K562 (cell line): ENCODE results near the gene CMSS1. TPM values are rescaled to one million over a fixed set of nuclear protein-coding genes. Genes with fewer than 3 reads are reported as not detected.

Experiments used
- ATAC-seq: fragments of 200-7000 bp; cut with Tn5 transposase; 3 replicates; pipeline ENCODE4 v1.9.1; 2020; ENCODE audit warnings: moderate library complexity
- BruUV-seq: library from RNA; stranded (reverse); fragments of 400-500 nt; replicated peaks from 2 replicates; lab custom pipeline; 2021; lab: Mats Ljungman, UMichigan
- CTCF ChIA-PET: fragments of 300-600 bp; formaldehyde crosslinking; extraction: SDS; loops from one replicate; lab custom pipeline; 2021; ENCODE audit warnings: low intra/inter-chr PET ratio; lab: Yijun Ruan, JAX
- POLR2A ChIA-PET: fragments of 300-600, 350-650 bp; sonication (Branson Sonifier 250); formaldehyde crosslinking; extraction: SDS; loops from one replicate; lab custom pipeline; 2021; ENCODE audit warnings: antibody characterized with exemption, inconsistent platforms; lab: Yijun Ruan, JAX
- DNase-seq, 4 experiments: peaks; one replicate each; pipeline versions ENCODE4 v3.0.0 to v3.0.0-alpha.2; 2011 to 2018; ENCODE audit warnings: low spot score in 3 of 4, mixed read lengths in 3 of 4; ENCODE audit errors: extremely low read depth in 1 of 4
- FAIRE-seq: peaks from 2 replicates; lab custom pipeline; 2011; peaks lifted over from hg19 to GRCh38; lab: Jason Lieb, UNC
- H2AFZ ChIP-seq: 2 replicates; pipeline ENCODE4 v1.6.0; 2011; ENCODE audit warnings: low read depth, low read length, control low read depth, inconsistent platforms
- H3K27ac ChIP-seq: fragments of 200-600 bp; 3 replicates; pipeline ENCODE4 v1.8.0; 2011; ENCODE audit warnings: low read depth, mild to moderate bottlenecking, control low read depth, inconsistent platforms, low read length, moderate library complexity, mixed read lengths; ENCODE audit errors: extremely low read depth
- H3K27me3 ChIP-seq, 2 experiments: fragments of 300-600 bp in 1 of 2; 2 replicates in 1 of 2; 3 replicates in 1 of 2; pipeline versions ENCODE4 v1.6.0 to v1.8.0; 2011; ENCODE audit warnings: inconsistent platforms in 2 of 2, low read length in 2 of 2, mild to moderate bottlenecking in 1 of 2, mixed read lengths in 1 of 2, moderate library complexity in 1 of 2; ENCODE audit not compliant: control insufficient read depth in 2 of 2, insufficient read depth in 2 of 2
- H3K36me3 ChIP-seq: fragments of 300-600 bp; 3 replicates; pipeline ENCODE4 v1.8.0; 2011; ENCODE audit warnings: mild to moderate bottlenecking, low read length, inconsistent platforms; ENCODE audit not compliant: control insufficient read depth, insufficient read depth
- H3K4me1 ChIP-seq, 2 experiments: fragments of 200-600 bp in 1 of 2; replicated peaks in 1 of 2; 2 replicates in 1 of 2; 3 replicates in 1 of 2; pipeline versions ENCODE4 v1.5.1 to v1.8.0; 2011; ENCODE audit warnings: inconsistent platforms in 2 of 2, low read length in 2 of 2, mild to moderate bottlenecking in 1 of 2, mixed read lengths in 1 of 2, moderate library complexity in 1 of 2; ENCODE audit not compliant: control insufficient read depth in 2 of 2, insufficient read depth in 2 of 2
- H3K4me2 ChIP-seq: 2 replicates; pipeline ENCODE4 v1.6.1; 2011; ENCODE audit warnings: low read length, control low read depth, inconsistent platforms, mixed read lengths; ENCODE audit not compliant: insufficient read depth
- H3K4me3 ChIP-seq: fragments of 200-600 bp; sonication (generic), shearing (Covaris generic); 2 replicates; pipeline ENCODE4 v1.5.1; 2016; ENCODE audit warnings: control low read depth, inconsistent platforms
- H3K79me2 ChIP-seq: fragments of 200-600 bp; 3 replicates; pipeline ENCODE4 v1.8.0; 2011; ENCODE audit warnings: low read length, inconsistent platforms; ENCODE audit not compliant: control insufficient read depth, insufficient read depth
- H3K9ac ChIP-seq, 2 experiments: 2 replicates each; pipeline versions ENCODE4 v1.6.0 to v1.6.1; 2011; ENCODE audit warnings: low read depth in 2 of 2, low read length in 2 of 2, control low read depth in 1 of 2, inconsistent platforms in 1 of 2, mild to moderate bottlenecking in 1 of 2, mixed read lengths in 1 of 2; ENCODE audit not compliant: insufficient read depth in 1 of 2
- H3K9me1 ChIP-seq: one replicate; pipeline ENCODE4 v1.6.0; 2011; ENCODE audit warnings: inconsistent platforms, mild to moderate bottlenecking, low read length, moderate library complexity; ENCODE audit not compliant: control insufficient read depth, insufficient read depth
- H3K9me3 ChIP-seq: replicated peaks from 2 replicates; pipeline ENCODE4 v1.5.1; 2011; ENCODE audit warnings: low read depth, low read length, inconsistent platforms; ENCODE audit not compliant: control insufficient read depth, insufficient read depth
- H4K20me1 ChIP-seq: replicated peaks from 2 replicates; pipeline ENCODE4 v1.6.1; 2011; ENCODE audit warnings: low read length, inconsistent platforms, mixed read lengths; ENCODE audit not compliant: control insufficient read depth, insufficient read depth
- FIP1L1 ChIP-seq: fragments of 200-400 bp; formaldehyde crosslinking; IDR thresholded peaks from 2 replicates; pipeline ENCODE4 v1.6.1; 2018; ENCODE audit warnings: mild to moderate bottlenecking, low read depth, low read length; ENCODE audit not compliant: poor library complexity, severe bottlenecking
- OTX1 ChIP-seq: fragments of 450-650 bp; formaldehyde crosslinking; IDR thresholded peaks from 2 replicates; pipeline ENCODE4 v1.4.0; 2022; ENCODE audit warnings: mild to moderate bottlenecking
- POLR2H ChIP-seq: IDR thresholded peaks from 2 replicates; pipeline ENCODE4 v1.6.1; 2016; ENCODE audit warnings: missing genetic modification characterization, low read depth, mild to moderate bottlenecking, control low read depth, missing compliant biosample characterization, moderate library complexity
- SMARCA5 ChIP-seq: fragments of 450-650 bp; IDR thresholded peaks from 2 replicates; pipeline ENCODE4 v1.6.1; 2016
- SP2 ChIP-seq: IDR thresholded peaks from 2 replicates; pipeline ENCODE4 v1.6.1; 2011; ENCODE audit warnings: mild to moderate bottlenecking, low read depth, low read length, moderate library complexity; ENCODE audit not compliant: poor library complexity, severe bottlenecking; ENCODE audit errors: extremely low read depth
- TAF15 ChIP-seq: fragments of 200-400 bp; formaldehyde crosslinking; IDR thresholded peaks from 2 replicates; pipeline ENCODE4 v1.6.1; 2017; ENCODE audit warnings: mild to moderate bottlenecking, low read depth, low read length, moderate library complexity
- WGBS: fragments of 100-300 bp; shearing (Covaris generic); methylation state at CpG from one replicate; pipeline ENCODE4 v1.1.6; 2016; ENCODE audit warnings: low coverage, mixed read lengths; ENCODE audit not compliant: insufficient coverage; ENCODE audit errors: missing lambda C conversion rate; 5-methylcytosine and 5-hydroxymethylcytosine counted together
- in situ Hi-C: fragments of 300-500 bp; cut with MboI; formaldehyde crosslinking; loops from 4 replicates; pipeline ENCODE4 v1.15.0; 2018; ENCODE audit warnings: inconsistent platforms, mixed read lengths
- intact Hi-C: fragments of 100-400 bp; cut with micrococcal nuclease; formaldehyde crosslinking; loops from 2 replicates; pipeline ENCODE4 v1.14.2; 2022
- polyA plus RNA-seq, 8 experiments: library from polyadenylated mRNA; depleted of rRNA in 4 of 8; stranded (reverse) in 5 of 8; unstranded in 3 of 8; fragments of >200 nt; fragmentation: Nextera tagmentation in 2 of 8; fragmentation: Illumina TruSeq in 1 of 8; extraction: Ambion mirVana in 2 of 8; extraction: Trizol in 1 of 8; gene quantifications; 2 replicates each; pipeline versions ENCODE4 v1.2.1 to v1.2.3, GENCODE V29; 2011 to 2014; ENCODE audit warnings: inconsistent platforms in 1 of 8, missing spikeins in 1 of 8
- total RNA-seq, 7 experiments: library from RNA; depleted of rRNA in 6 of 7; stranded (reverse); fragments of >200 nt in 6 of 7; fragmentation: Illumina TruSeq in 2 of 7; extraction: Trizol in 2 of 7; gene quantifications; 2 replicates each; pipeline versions ENCODE4 v1.2.1 to v1.2.3, GENCODE V29; 2011 to 2021; ENCODE audit warnings: low replicate concordance in 1 of 7
- TF ChIP-seq, protein P1 (sequence below): fragments of 200-400 bp; formaldehyde crosslinking; IDR thresholded peaks from 2 replicates; pipeline ENCODE4 v1.6.1; 2017; ENCODE audit warnings: mild to moderate bottlenecking, low read depth, low read length, moderate library complexity
- TF ChIP-seq, protein P2 (sequence below): sonication (generic); formaldehyde crosslinking; IDR thresholded peaks from 2 replicates; pipeline ENCODE4 v1.8.1; 2023; ENCODE audit warnings: mild to moderate bottlenecking, missing genetic modification reagents
- TF ChIP-seq, protein P3 (sequence below): sonication (generic); formaldehyde crosslinking; IDR thresholded peaks from 2 replicates; pipeline ENCODE4 v1.8.0; 2022; ENCODE audit warnings: mild to moderate bottlenecking, missing genetic modification reagents

CMSS1 gene
- total and polyA plus RNA-seq, 9 of the 15 experiments (the other 6 are each of a cell fraction or from before 2014, with no cell fraction given), result 46.9 to 109 (median 72.3) TPM

DNA sequence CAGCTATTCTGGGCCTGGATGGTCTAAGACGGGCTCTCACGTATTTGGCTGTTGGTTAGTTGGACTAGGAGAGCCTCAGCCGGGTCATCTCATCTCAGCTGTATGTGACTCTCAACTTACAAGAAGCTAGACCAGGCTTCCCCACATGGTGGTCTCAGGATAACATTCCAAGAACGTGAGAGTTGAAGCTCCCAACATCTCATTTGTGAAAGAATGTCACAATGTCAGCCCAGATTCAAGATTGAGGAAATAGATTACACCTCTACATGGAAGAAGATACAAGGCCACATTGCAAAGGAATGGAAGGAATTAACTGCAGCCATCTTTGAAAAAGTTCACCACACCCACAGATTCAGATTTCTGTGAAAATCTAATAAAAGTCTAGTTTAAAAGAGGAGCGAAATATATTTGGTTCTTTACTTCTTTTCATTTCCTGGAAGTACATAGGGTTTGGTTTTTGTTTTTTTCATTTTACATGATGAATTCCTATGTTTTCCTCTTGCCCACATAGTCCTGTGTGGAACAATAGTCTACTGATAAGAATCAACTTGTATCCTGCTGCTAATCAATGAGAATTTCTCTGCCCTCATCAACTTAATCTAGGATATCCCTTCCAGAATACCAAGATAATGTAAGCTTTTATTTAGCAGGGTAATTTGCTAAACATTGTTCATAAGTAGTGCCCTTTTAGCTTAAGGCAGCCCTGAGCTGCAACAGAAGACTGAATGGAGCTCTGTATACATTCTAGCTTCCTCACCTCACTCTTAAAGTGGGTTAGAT is 116.5 kb downstream of the CMSS1 start:
- in situ Hi-C loops, result no loop called here
- no peak overlapping the region for H3K27ac ChIP-seq
- DNase-seq (no peak), FAIRE-seq (no peak), ATAC-seq (no peak)
- 0 out of 3 replicates have a peak, but pooled peaks cover 2% of the 10 kb centered on the region for H3K36me3 ChIP-seq
- no peak overlapping the region for H3K9ac ChIP-seq
- WGBS, result 70% methylated on average over 5 of the region's 5 CpGs
- no peaks in the 10 kb centered on the region for H3K27me3 ChIP-seq
- no peak overlapping the region for H3K4me3 ChIP-seq
- H3K79me2 ChIP-seq, result no peaks in the 10 kb centered on the region
- ChIA-PET POLR2A (no interaction called here), CTCF (no interaction called here)
- no peaks in the 10 kb centered on the region for H4K20me1 ChIP-seq
- no peaks in the 10 kb centered on the region for H3K9me1 ChIP-seq
- intact Hi-C loops, result no loop called here
- no peaks in the 10 kb centered on the region for H3K9me3 ChIP-seq
- no peaks in the 10 kb centered on the region for H3K4me1 ChIP-seq
- H3K4me2 ChIP-seq, result no peak overlapping the region
- no peak overlapping the region for H2AFZ ChIP-seq
- BruUV-seq, result no TSS peak
- TF ChIP-seq SMARCA5 (no peak), FIP1L1 (no peak), SP2 (no peak), POLR2H (tag) (no peak), OTX1 (no peak), TAF15 (no peak)
- TF ChIP-seq, protein P1, sequence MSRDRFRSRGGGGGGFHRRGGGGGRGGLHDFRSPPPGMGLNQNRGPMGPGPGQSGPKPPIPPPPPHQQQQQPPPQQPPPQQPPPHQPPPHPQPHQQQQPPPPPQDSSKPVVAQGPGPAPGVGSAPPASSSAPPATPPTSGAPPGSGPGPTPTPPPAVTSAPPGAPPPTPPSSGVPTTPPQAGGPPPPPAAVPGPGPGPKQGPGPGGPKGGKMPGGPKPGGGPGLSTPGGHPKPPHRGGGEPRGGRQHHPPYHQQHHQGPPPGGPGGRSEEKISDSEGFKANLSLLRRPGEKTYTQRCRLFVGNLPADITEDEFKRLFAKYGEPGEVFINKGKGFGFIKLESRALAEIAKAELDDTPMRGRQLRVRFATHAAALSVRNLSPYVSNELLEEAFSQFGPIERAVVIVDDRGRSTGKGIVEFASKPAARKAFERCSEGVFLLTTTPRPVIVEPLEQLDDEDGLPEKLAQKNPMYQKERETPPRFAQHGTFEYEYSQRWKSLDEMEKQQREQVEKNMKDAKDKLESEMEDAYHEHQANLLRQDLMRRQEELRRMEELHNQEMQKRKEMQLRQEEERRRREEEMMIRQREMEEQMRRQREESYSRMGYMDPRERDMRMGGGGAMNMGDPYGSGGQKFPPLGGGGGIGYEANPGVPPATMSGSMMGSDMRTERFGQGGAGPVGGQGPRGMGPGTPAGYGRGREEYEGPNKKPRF, result no peak
- TF ChIP-seq, protein P2, sequence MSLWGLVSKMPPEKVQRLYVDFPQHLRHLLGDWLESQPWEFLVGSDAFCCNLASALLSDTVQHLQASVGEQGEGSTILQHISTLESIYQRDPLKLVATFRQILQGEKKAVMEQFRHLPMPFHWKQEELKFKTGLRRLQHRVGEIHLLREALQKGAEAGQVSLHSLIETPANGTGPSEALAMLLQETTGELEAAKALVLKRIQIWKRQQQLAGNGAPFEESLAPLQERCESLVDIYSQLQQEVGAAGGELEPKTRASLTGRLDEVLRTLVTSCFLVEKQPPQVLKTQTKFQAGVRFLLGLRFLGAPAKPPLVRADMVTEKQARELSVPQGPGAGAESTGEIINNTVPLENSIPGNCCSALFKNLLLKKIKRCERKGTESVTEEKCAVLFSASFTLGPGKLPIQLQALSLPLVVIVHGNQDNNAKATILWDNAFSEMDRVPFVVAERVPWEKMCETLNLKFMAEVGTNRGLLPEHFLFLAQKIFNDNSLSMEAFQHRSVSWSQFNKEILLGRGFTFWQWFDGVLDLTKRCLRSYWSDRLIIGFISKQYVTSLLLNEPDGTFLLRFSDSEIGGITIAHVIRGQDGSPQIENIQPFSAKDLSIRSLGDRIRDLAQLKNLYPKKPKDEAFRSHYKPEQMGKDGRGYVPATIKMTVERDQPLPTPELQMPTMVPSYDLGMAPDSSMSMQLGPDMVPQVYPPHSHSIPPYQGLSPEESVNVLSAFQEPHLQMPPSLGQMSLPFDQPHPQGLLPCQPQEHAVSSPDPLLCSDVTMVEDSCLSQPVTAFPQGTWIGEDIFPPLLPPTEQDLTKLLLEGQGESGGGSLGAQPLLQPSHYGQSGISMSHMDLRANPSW (CRISPR knock-in tag), result no peak
- TF ChIP-seq, protein P3, sequence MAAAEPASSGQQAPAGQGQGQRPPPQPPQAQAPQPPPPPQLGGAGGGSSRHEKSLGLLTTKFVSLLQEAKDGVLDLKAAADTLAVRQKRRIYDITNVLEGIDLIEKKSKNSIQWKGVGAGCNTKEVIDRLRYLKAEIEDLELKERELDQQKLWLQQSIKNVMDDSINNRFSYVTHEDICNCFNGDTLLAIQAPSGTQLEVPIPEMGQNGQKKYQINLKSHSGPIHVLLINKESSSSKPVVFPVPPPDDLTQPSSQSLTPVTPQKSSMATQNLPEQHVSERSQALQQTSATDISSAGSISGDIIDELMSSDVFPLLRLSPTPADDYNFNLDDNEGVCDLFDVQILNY, result no peak
